Measurements from ENCODE around the gene ABCB10.

DNA sequence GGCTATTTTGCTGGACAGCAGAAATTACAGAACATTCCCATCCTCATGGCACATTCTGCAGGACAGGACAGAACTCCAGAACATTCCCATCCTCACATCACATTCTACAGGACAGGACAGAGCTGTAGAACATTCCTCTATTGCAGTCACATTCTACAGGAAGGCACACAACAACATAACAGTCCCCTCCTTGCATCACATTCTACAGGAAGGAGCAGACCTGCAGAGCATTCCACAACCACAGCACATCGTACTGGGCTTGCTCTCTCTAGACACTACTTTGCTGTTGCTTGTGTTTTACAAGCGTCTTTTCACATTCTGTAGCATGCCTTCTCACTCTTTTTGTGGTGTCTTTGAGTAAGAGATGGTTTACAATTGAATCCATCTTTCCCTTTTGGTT, 26.8 kb upstream of the ABCB10 start:
- TF ChIP-seq POLR2AphosphoS5 (IDR thresholded peaks at IDR 0.05; ENCODE audit: low read depth, low read length) (no peak), POLR2A (IDR thresholded peaks at IDR 0.05; ENCODE audit: low read depth, low read length) (no peak), SPI1 (IDR thresholded peaks at IDR 0.05; ENCODE audit: low read depth, low read length) (no peak)

All from GM12891 (cell line).